LNCaP clone FGC (cell line): ENCODE data around the gene DCPS.
"Not testable (repeated sequence)": the region's sequence is repeated elsewhere in the genome, so short reads cannot be mapped to it uniquely, and the experiment has no call there.

Source experiments
- DNase-seq: peaks from one replicate; pipeline ENCODE4 v3.0.0-alpha.2; 2011; ENCODE audit warnings: low read depth
- H3K4me3 ChIP-seq: 2 replicates; pipeline ENCODE4 v1.5.1; 2011; ENCODE audit warnings: mild to moderate bottlenecking, low read depth, low read length, control low read depth
- CTCF ChIP-seq: IDR thresholded peaks from 2 replicates; pipeline ENCODE4 v1.5.1; 2012; ENCODE audit warnings: mild to moderate bottlenecking; ENCODE audit not compliant: control insufficient read depth, insufficient read depth; ENCODE audit errors: extremely low read depth

The DCPS gene

GRCh38 chr11:126343051-126343450 is 39.2 kb downstream of the DCPS start:
- no peak overlapping the region for H3K4me3 ChIP-seq
- no peak for TF ChIP-seq CTCF
- no peak for DNase-seq

- DNase-seq, result no peak
- no peak overlapping the region for H3K4me3 ChIP-seq
- no peak for TF ChIP-seq CTCF
Observed at GRCh38 chr11:126344141-126345080, 40.6 kb downstream of the DCPS start.

- no peak overlapping the region for H3K4me3 ChIP-seq
- TF ChIP-seq CTCF, result no peak
- DNase-seq, result no peak
Observed at GRCh38 chr11:126345283-126345682, 41.4 kb downstream of the DCPS start.

GRCh38 chr11:126345759-126346585 is 42.1 kb downstream of the DCPS start:
- no peak for DNase-seq
- no peak for TF ChIP-seq CTCF
- H3K4me3 ChIP-seq, result no peak overlapping the region

- DNase-seq, result no peak
- no peak for TF ChIP-seq CTCF
- no peak overlapping the region for H3K4me3 ChIP-seq
Observed at GRCh38 chr11:126346586-126346940, 42.7 kb downstream of the DCPS start.

- not testable (repeated sequence) for H3K4me3 ChIP-seq, DNase-seq
Observed at GRCh38 chr11:126346946-126347345, 43.1 kb downstream of the DCPS start.
